GM12872 (cell line): ENCODE results near the gene GDPD1.

Experiments
- CTCF ChIP-seq: IDR thresholded peaks from 3 replicates; pipeline ENCODE4 v1.5.1; 2011; ENCODE audit warnings: low read depth, mild to moderate bottlenecking, low read length, moderate library complexity; ENCODE audit not compliant: insufficient read depth

Gene GDPD1

DNA sequence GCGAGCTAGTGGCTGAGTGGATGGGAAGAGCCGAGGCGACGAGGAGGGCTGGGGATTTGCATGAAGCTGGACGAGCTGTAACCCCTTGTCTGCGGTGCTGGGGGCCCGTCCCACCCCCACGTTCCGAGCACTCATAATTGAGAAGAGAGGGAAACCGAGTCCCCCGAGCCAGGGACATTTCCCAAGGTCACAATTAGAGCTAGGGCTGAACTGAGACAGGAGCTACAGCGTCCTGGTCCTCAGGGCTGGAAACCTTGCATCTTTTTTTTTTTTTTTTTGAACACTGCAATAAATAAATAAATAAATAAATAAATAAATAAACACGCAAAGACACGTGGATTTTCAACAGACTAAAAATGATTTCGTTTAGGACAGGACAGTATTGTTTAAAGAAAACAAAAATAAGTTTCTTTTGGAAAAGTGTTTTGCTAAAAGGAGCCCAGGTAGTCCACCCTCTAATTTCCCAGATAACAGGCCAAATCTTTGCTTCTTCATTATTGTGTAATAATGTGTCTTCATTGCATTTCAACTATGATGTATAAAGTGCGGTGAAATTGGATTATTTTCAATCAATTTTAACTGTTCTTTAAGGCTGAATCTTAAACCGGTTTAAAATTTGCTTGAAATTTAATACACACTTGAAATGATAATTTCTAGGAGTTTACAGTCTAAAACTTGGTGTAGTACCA, 992 bp downstream of the GDPD1 start:
- TF ChIP-seq CTCF, result no peak

- no peak for TF ChIP-seq CTCF
Observed at GRCh38 chr17:59223813-59224212, 3.5 kb downstream of the GDPD1 start.

- no peak for TF ChIP-seq CTCF
Observed at GRCh38 chr17:59230764-59231163, 10.5 kb downstream of the GDPD1 start.

DNA sequence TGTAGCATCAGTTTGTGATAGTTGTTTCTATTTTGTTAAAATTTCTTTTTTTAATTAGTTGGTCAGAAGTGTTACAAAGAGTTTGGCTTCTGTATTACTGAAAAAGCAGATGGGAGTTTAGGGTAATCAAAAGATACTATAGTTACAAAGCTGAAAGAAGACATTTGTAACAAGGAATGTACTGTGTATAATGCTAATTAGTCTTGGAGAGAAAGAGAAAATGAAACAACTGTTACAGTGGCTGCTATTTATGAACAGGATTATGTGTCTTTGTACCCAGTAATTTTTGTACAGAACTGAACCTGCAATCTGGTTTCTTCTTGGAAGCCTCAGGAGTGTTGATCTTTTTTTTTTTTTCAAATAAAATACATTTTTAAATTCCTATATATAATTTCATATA, 14.3 kb downstream of the GDPD1 start:
- TF ChIP-seq CTCF, result no peak

- TF ChIP-seq CTCF, result no peak
Observed at GRCh38 chr17:59238906-59239305, 18.6 kb downstream of the GDPD1 start.

DNA sequence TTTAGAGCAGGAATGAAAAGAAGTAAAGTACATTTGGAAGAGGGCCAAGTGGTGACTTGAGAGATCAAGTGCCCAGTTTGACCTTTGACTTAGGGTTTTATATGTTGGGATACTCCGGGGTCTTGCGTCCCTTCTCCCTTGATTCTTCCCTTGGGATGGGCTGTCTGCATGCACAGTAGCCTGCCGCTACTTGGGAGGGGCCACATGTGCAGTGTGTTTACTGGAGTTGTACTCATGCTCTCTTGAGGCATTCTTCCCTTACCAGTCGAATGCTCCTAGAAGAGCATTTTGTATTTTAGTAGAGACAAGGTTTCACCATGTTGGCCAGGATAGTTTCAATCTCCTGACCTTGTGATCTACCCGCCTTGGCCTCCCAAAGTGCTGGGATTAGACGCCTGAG, 23.8 kb downstream of the GDPD1 start:
- TF ChIP-seq CTCF, result no peak

- TF ChIP-seq CTCF, result no peak
Observed at GRCh38 chr17:59254742-59255141, 34.4 kb downstream of the GDPD1 start.
